ENCODE data around the gene SPRED1.
"Not testable (repeated sequence)": the region's sequence is repeated elsewhere in the genome, so short reads cannot be mapped to it uniquely, and the experiment has no call there.

The SPRED1 gene

DNA sequence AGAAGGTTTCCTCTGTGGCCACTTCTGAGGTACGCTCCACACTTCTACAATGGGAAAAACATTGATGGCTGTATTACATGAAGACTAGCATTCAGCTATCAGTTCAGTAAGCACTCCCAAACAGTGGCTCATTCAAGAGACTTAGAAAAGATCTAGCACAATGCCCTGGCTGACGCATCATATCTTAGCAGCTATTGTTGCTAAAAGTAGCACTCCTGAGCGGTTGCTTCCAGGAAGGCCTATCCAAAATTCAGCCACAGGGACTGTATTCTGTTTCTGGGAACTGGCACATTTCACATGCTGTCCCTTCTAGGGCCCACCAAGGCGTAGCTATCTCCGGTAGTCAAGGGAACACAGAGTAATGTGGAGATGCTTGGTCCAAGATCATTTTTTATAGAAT is 21.2 kb upstream of the SPRED1 start:
- no peak for DNase-seq (ENCODE audit: low read depth in 1 of 2, low spot score in 1 of 2)

DNA sequence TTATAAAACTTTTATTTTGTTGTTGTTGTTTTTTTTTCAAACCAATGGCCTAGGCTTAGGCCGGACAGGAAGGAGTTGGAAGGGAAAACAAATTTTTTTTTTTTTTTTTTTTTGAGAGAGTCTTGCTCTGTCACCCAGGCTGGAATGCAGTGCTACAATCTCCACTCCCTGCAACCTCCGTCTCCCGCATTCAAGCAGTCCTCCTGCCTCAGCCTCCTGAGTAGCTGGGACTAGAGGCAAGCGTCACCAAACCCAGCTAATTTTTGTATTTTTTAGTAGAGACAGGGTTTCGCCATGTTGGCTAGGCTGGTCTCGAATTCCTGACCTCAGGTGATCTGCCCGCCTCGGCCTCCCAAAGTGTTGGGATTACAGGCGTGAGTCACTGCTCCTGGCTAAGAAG is 15.6 kb upstream of the SPRED1 start:
- not testable (repeated sequence) for DNase-seq (ENCODE audit: low read depth in 1 of 2, low spot score in 1 of 2)

DNA sequence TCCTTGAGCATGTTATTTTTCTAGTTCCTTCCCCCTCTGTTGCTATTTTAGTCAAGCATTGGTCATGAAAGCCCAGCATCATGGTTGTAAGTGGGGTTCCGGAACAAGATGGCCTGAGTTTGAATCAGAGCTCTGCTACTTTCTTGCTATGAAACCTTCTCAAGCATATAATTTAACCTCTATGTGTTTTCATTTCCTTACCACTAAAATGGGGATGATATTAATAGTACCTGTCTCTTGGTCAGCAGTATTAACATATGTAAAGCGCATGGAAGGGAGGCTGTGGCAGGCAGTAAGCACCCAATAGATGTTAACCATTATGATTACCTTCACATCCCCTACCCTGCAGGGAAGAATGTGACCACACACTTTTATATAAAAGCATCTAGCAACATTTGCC is 14.3 kb upstream of the SPRED1 start:
- no peak for DNase-seq (ENCODE audit: low read depth in 1 of 2, low spot score in 1 of 2)

DNA sequence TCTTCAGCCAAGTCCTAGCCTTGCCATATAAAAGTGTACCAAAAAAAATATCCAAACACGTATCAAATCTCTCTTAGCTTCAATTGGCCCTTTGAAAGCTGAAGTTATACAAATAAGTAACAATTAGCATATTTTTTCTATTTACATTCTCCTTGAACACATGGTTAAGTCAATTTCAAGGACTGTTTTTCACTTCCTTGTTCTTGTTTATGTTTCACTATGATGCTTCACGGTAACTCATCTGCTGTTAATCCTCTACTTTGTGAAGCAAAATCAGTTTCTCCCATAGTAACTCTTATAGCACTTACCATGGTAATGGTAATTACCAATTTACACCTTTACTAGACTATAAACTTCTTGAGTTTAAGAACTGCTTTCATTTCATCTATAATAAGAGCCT is 10.6 kb upstream of the SPRED1 start:
- DNase-seq (ENCODE audit: low read depth in 1 of 2, low spot score in 1 of 2): no peak

DNA sequence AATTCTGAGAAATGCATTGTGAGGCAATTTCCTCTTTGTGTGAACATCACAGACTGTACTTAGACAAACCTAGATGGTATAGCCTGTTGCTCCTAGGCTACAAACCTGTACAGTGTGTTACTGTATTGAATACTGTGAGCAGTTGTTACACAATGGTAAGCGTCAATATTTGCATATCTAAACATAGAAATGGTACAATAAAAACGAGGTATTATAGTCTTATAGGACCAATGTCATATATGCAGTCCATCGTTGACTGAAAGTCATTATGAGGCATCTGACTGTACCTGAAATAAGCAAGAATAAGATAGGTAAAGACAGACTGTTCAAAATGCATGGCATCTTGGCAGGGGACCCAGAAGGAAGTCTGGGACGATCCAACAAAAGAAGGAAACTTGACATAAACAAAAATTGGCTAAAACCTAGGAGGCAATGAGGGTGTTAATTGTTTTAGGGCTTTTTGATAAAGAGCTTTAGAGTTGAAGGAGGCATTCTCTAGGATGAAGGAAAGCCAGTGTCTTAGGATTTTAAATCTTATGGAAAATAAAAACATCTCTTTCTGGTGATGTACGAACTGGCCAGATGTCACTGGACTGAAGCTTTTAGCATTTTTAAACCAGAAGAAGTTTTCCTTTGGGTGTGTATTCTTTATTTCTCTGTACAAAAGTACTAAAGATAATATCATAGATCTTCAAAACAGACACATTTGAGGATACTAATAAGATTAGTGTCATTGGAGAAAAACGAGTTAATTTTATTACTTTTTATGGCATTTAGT is 9.2 kb upstream of the SPRED1 start:
- no peak for DNase-seq (ENCODE audit: low read depth in 1 of 2, low spot score in 1 of 2)

DNA sequence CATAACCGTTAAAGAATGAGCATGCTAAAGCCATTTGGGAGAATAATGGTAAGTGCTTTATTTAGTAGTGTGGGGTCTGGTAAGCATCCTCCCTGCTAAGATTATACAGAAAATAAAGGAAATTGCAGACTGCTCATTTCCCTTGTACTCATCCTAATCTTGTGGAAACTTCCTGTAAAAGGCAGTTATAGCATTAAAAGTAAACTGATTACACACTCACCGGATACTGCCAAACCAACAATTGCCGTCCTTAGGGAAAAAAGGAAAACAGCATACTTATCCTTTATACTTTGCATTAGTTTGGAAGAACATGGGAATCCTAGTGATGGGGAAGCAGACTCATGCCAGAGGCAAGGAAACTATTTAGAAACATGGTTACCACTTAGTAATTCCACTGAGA is 5.3 kb upstream of the SPRED1 start:
- no peak for DNase-seq (ENCODE audit: low read depth in 1 of 2, low spot score in 1 of 2)

DNA sequence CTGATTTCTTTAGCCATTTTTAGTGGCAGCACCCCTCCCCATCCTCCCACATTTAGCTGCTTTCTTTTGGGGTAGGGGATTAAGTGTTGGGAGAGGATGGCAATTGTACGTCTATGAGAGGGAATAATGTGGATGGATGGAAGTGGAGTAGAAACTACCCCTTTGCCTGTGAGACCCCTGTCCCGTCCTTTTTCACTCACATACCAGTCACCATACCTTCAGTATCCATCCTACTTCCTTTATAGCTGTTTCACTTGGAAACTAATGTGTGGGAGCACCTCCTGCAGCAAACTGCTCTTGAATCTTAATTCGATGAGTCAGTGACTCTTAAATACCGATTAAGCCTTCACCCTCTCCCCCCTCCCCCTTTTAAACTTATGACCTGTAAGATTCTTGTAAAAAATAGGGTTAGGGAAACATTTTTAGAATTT is 730 bp downstream of the SPRED1 start:
- no peak for DNase-seq (ENCODE audit: low read depth in 1 of 2, low spot score in 1 of 2)

DNA sequence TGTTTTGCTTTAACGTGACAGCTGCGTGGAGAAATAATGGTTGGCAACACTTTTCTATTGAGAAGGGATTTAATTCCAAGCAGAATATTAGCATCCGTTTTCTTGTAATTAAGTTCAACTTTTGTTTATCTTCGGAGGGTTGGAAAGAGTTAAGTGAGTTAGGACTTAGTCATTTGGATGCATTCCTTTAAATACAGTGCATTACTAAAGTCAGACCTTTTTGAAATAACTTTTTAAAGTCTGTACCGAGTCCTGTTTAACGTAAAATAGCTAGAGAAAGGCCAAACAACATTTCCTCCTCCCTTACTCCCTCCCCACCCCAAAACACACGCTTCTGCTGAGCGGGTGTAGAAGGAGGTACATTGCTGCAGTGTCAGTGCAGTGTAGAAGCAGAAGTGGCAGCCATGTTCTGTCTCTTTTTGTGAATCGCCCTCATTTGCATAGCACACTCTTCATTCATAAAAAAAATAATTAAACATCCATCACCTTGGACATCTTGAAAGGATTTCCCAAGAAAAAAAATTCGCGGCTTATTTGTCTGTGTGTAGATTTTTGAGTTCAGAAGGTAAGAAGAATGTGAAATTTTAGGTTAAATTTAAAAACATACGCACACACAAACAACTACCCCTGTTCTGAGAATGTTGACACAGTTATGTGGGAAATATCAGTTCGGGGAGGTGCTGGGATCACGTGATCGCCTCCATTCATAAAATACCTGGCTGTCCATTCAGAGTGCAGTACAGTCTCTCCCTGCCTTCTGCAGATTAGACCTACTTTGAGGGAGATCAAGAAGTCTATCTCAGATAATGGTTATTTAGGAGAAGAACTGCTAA is 1.6 kb downstream of the SPRED1 start:
- no peak for DNase-seq (ENCODE audit: low read depth in 1 of 2, low spot score in 1 of 2)

DNA sequence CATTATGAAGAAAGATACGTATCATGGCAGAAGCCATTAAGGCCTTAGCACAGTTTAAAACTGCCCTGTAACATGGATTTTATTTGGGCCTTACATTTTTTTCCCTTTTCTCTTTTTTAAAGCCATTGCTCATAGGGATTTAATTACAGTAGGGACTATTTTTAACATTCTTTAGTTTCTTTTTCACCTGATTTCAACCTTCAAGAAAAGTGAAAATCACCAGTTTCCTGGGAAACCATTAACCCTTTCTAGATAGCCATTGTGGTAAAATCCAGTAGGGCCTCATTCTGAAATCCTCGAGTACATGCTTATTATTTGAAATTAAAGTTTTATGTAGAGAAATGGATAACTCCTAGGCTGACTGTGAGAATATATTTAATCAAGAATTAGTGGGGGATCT is 3.1 kb downstream of the SPRED1 start:
- no peak for DNase-seq (ENCODE audit: low read depth in 1 of 2, low spot score in 1 of 2)

DNA sequence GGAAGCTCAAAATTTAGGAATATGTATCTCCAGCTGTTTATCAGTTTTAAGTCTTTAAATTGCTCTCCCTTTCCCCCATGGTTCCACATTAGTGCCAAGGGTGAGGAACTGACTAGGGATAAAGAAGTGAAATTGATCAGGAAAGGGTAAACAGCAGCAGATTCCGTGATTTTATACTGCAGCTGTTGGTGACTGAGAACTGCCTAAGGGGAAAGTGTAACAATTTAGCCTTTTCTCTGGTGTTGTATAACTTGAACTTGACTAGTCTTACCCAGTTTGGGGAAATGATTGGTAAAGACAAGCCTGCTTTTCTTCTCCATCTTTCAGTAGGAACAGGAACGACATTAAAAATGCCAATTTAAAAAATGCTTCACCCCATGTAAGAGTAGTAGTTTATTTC is 5.0 kb downstream of the SPRED1 start:
- no peak for DNase-seq (ENCODE audit: low read depth in 1 of 2, low spot score in 1 of 2)

DNA sequence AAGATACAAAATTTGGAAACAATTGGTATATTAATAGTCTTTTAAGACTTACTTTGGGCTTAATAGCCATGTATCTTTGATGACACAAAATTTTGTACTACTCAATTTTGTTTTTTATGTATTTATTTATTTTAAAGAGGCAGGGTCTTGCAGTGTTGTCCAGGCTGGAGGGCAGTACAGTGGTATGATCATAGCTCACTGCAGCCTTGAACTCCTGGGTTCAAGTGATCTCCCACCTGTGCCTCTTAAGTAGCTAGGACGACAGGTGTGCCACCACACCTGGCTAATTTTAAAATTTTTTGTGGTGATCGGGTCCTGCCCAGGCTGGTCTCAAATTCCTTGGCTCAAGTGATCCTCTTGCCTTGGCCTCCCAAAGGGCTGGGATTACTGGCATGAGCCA is 6.5 kb downstream of the SPRED1 start:
- no peak for DNase-seq (ENCODE audit: low read depth in 1 of 2, low spot score in 1 of 2)

DNA sequence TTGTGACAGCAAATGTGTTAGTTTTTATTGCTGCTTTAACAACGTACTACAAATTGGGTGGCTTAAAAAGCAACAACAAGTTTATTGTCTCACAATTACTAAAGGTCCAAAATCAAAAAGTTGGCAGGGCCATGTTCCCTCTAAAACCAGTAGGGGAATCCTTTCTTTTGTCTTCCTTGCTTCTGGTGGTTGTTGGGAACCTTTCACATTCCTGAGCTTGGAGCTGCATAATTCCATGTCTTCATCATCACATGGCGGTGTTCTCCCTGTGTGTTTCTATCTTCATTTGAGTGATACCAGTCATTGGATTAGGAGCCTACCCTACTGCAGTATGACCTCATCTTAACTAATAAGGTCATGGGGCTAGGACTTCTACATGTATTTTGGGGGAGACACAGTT is 7.4 kb downstream of the SPRED1 start:
- no peak for DNase-seq (ENCODE audit: low read depth in 1 of 2, low spot score in 1 of 2)

DNA sequence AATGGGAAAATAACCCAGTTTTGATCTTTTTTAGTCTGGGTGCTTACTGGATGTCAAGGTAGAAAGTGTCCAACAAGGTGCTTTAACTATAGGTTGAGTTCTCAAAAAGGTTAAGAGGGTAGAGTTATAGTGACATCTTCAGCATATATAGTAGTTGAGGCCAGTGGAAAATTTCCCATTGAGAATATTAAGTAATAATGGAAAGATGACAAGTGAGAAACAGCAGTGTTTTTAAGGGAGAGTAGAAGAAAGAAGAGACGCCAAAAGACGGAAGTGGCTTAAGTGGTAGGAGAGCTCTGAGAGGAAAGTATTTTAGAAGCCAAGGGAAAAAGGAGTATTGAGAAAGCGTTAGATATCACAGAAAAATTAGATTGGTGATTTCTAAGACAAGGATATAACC is 10.6 kb downstream of the SPRED1 start:
- DNase-seq (ENCODE audit: low read depth in 1 of 2, low spot score in 1 of 2): no peak

DNA sequence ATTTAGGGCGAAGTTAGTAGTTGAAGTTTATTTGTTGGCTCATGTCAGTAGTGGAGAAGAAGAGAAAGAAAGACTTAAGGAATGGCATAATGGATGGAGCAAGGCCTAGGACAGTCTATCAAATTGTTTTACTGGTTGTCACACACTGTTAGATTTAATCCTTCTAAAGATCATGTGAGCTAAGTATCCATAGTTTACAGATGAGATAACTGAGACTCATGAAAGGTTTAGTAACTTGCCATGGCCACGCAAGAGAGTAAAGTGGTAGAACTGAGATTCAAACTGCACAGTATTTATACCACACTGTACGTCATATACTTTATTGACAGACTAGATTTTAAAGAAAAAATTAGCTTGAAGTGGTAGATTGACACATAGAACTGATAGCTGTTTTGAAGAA is 11.4 kb downstream of the SPRED1 start:
- no peak for DNase-seq (ENCODE audit: low read depth in 1 of 2, low spot score in 1 of 2)

DNA sequence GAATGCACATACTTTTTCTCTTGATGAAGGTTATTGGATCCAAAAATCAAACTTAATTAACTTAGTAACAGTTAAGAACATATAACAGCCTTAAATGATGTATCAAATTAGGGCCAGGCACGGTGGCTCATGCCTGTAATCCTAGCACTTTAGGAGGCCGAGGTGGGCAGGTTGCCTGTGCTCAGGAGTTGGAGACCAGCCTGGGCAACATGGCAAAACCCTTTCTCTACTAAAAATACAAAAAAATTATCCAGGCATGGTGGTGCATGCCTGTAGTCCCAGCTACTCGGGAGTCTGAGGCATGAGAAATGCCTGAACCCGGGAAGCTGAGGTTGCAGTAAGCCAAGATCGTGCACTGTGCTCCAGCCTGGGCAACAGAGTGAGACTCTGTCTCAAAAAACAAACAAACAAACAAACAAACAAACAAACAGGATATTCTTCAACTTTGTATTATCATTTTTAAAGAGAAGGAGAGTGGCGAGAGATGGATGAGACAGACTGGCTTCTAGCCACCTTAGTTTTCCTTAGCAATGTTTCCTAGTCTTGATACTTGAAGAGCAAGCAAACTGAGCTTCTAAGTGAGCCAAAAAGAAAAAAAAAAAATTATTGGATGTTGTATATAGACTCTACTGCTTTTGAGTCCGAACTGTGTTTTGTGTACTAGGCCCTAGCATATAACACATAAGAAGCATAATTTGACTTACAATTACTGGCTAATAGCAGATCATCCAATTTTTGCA is 13.8 kb downstream of the SPRED1 start:
- DNase-seq (ENCODE audit: low read depth in 1 of 2, low spot score in 1 of 2): no peak

DNA sequence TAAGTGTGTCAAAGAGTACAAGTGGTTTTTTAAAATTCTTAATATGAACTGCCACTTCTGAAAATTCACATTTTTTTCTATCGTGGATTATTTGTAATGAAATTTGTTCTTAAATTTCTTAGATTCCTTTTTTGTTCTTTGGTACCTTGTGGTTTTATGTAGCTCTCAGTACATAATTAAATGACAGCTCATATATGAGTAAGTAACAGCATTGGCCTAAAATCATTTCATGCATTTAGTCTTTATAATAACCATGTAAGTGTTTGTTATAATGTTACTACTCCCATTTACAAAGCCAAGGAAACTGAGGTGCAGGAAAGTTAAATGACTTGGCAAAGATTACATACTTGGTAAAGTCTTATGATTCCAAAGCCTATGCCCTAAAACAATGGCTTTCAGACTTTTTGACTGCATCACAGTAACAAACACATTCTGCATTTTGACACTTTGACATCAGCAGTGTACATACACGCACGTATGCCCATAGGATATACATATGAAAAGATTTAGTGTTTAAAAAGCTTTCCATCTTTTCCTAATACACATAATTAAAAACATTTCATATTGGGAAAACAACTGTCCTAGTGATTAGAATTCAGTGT is 14.9 kb downstream of the SPRED1 start:
- DNase-seq (ENCODE audit: low read depth in 1 of 2, low spot score in 1 of 2): no peak

DNA sequence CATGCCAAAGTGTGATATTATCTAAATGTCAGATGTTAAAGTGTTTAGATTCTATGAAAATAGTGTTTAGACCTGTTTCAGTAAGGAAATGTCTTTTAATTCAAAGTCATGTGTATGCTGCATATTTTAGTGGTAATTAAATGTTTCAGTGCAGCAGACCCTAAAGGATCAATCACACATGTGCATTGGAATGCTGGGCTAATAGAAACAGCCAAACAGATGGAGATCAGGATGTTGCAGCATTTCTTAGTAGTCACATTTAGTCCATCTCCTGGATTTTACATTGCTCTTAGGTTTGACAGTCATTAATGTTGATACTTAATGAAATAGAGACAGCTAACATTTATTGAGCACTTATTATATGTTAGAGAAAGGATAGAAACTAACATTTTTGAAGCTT is 18.5 kb downstream of the SPRED1 start:
- no peak for DNase-seq (ENCODE audit: low read depth in 1 of 2, low spot score in 1 of 2)

DNA sequence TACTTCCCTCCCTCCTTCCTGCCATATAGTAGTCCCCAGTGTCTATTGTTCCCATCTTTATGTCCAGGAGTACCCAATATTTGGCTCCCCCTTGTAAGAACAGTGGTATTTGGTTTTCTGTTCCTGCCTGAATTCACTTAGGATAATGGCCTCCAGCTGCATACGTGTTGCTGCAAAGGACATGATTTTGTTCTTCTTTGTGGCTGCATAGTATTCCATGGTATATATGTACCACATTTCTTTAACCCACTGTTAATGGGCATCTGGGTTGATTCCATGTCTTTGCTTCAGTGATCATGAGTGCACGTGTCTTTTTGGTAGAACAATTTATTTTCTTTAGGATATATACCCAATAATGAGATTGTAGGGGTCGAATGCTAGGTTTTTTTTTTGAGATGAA is 19.3 kb downstream of the SPRED1 start:
- DNase-seq (ENCODE audit: low read depth in 1 of 2, low spot score in 1 of 2): no peak

DNA sequence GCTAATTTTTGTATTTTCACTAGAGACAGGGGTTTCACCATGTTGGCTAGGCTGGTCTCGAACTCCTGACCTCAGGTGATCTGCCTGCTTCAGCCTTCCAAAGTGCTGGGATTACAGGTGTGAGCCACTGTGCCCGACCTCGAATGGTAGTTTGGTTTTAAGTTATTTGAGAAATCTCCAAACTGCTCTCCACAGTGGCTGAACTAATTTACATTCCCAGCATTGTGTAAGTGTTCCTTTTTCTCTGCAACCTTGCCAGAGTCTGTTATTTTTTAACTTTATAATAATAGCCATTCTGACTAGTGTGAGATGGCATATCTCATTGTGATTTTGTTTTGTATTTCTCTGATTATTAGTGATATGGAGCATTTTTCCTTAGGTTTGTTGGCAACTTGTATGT is 19.8 kb downstream of the SPRED1 start:
- not testable (repeated sequence) for DNase-seq (ENCODE audit: low read depth in 1 of 2, low spot score in 1 of 2)

DNA sequence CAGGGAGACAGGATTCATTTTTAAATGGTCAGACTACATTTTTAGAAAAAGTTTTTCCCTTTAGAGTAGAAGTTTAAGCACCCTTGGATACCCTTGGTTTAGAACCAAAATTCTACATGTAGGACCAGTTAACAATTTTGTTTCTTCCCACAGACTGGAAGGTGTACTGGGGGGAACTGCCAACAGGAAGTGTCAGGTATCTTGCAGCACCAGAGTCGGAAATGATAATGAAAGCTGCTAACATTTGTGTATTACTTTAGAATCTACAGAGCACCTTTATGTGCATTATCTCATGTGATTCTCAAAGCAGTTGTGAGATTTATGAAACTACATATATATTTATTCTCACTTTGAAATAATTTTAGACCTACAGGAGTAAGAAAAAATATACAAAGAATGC is 21.5 kb downstream of the SPRED1 start:
- no peak for DNase-seq (ENCODE audit: low read depth in 1 of 2, low spot score in 1 of 2)

DNA sequence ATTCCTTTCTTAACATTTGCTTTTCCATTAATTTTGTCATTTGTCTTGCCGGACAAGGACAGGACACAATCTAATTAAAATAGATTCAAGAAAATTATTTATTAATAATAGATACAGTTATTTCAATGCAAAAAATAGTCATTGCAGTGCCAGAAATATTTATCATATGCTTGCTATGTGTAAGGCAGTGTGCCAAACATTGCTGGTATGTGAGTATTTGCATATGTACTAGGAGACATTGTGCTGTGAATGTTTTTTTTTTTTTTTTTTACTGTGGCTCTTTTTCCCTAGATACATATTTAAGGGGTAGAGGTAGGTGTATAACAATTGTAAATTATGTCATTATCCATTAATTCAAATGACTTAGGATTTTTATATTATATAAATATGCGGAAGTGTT is 23.3 kb downstream of the SPRED1 start:
- no peak for DNase-seq (ENCODE audit: low read depth in 1 of 2, low spot score in 1 of 2)

DNA sequence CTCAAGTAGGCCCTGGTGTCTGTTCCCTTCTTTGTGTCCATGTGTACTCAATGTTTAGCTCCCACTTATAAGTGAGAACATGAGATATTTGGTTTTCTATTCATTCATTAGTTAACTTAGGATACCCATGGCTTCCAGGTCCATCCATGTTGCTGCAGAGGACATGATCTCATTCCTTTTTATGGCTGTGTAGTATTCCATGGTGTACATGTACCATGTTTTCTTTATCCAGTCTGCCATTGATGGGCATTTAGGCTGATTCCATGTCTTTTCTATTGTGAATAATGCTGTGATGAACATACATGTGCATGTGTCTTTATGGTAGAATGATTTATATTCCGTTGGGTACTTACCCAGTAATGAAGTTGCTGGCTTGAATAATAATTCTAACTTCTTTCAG is 24.6 kb downstream of the SPRED1 start:
- not testable (repeated sequence) for DNase-seq (ENCODE audit: low read depth in 1 of 2, low spot score in 1 of 2)
